K562 (cell line): Measurements from ENCODE around the gene MRPL10. TPM values are rescaled to one million over a fixed set of nuclear protein-coding genes. Genes with fewer than 3 reads are reported as not detected.
A peak's percentile ranks its signal among the peaks of the same experiment; 100 is the strongest.

ENCODE experiments used
- CBFA2T2 ChIP-seq: fragments of 450-650 bp; conservative IDR thresholded peaks from 2 replicates; pipeline ENCODE4 v1.6.1; 2017; ENCODE audit warnings: mild to moderate bottlenecking
- CREB1 ChIP-seq, 2 experiments: sonication (generic) in 1 of 2; formaldehyde crosslinking in 1 of 2; IDR thresholded peaks; 2 replicates each; pipeline versions ENCODE4 v1.6.1 to v1.8.0; 2012 to 2022; ENCODE audit warnings: inconsistent platforms in 1 of 2, mild to moderate bottlenecking in 1 of 2, missing genetic modification reagents in 1 of 2, moderate library complexity in 1 of 2
- DMBX1 ChIP-seq: fragments of 250-450 bp; sonication (Bioruptor Pico); IDR thresholded peaks from 2 replicates; pipeline ENCODE4 v1.8.0; 2022; ENCODE audit warnings: inconsistent platforms, mild to moderate bottlenecking, moderate library complexity, borderline replicate concordance
- ERF ChIP-seq: fragments of 450-650 bp; formaldehyde crosslinking; IDR thresholded peaks from 2 replicates; pipeline ENCODE4 v1.4.0; 2020; ENCODE audit warnings: mild to moderate bottlenecking, mixed read lengths
- FOXP1 ChIP-seq: sonication (generic); formaldehyde crosslinking; IDR thresholded peaks from 2 replicates; pipeline ENCODE4 v1.8.0; 2022; ENCODE audit warnings: mild to moderate bottlenecking, missing genetic modification reagents
- GABPB1 ChIP-seq: sonication (generic); formaldehyde crosslinking; IDR thresholded peaks from 2 replicates; pipeline ENCODE4 v1.8.0; 2022; ENCODE audit warnings: mild to moderate bottlenecking, missing genetic modification reagents
- HDAC6 ChIP-seq: IDR thresholded peaks from 2 replicates; pipeline ENCODE4 v1.6.1; 2012; ENCODE audit warnings: low read depth, mild to moderate bottlenecking, control low read depth, inconsistent platforms, low read length, moderate library complexity
- HNRNPH1 ChIP-seq: fragments of 200-400 bp; formaldehyde crosslinking; optimal IDR thresholded peaks from 2 replicates; pipeline ENCODE3; 2017; ENCODE audit warnings: low read depth, mild to moderate bottlenecking, low read length, moderate library complexity
- HNRNPLL ChIP-seq: fragments of 200-400 bp; formaldehyde crosslinking; IDR thresholded peaks from 2 replicates; pipeline ENCODE4 v1.6.1; 2017; ENCODE audit warnings: low read length, low read depth, mild to moderate bottlenecking; ENCODE audit not compliant: poor library complexity, severe bottlenecking
- NELFE ChIP-seq: IDR thresholded peaks from 2 replicates; pipeline ENCODE4 v1.6.1; 2011; ENCODE audit warnings: mild to moderate bottlenecking; ENCODE audit not compliant: insufficient read depth, insufficient read length
- PHF8 ChIP-seq: fragments of 200-600 bp; sonication (generic); IDR thresholded peaks from 2 replicates; pipeline ENCODE4 v1.6.1; 2012; ENCODE audit warnings: mixed run types, mild to moderate bottlenecking, inconsistent platforms, low read length, moderate library complexity, borderline replicate concordance
- PYGO2 ChIP-seq: fragments of 450-650 bp; IDR thresholded peaks from 2 replicates; pipeline ENCODE4 v1.6.1; 2016; ENCODE audit warnings: mild to moderate bottlenecking, missing genetic modification characterization, moderate library complexity, missing compliant biosample characterization
- SIX5 ChIP-seq, 2 experiments: IDR thresholded peaks; 2 replicates each; pipeline ENCODE4 v1.6.1; 2011; ENCODE audit warnings: low read length in 2 of 2, borderline replicate concordance in 1 of 2, low read depth in 1 of 2, mild to moderate bottlenecking in 1 of 2, moderate library complexity in 1 of 2; ENCODE audit not compliant: insufficient read depth in 1 of 2
- SRSF1 ChIP-seq: fragments of 200-400 bp; formaldehyde crosslinking; IDR thresholded peaks from 2 replicates; pipeline ENCODE4 v1.6.1; 2017; ENCODE audit warnings: mild to moderate bottlenecking, low read depth, low read length, moderate library complexity
- ZNF133 ChIP-seq: fragments of 250-450 bp; sonication (Bioruptor Pico); IDR thresholded peaks from 2 replicates; pipeline ENCODE4 v1.4.0; 2020; ENCODE audit warnings: mild to moderate bottlenecking
- polyA plus RNA-seq, 8 experiments: library from polyadenylated mRNA; depleted of rRNA in 4 of 8; stranded (reverse) in 5 of 8; unstranded in 3 of 8; fragments of >200 nt; fragmentation: Nextera tagmentation in 2 of 8; fragmentation: Illumina TruSeq in 1 of 8; extraction: Ambion mirVana in 2 of 8; extraction: Trizol in 1 of 8; gene quantifications; 2 replicates each; pipeline versions ENCODE4 v1.2.1 to v1.2.3, GENCODE V29; 2011 to 2014; ENCODE audit warnings: inconsistent platforms in 1 of 8, missing spikeins in 1 of 8
- total RNA-seq, 7 experiments: library from RNA; depleted of rRNA in 6 of 7; stranded (reverse); fragments of >200 nt in 6 of 7; fragmentation: Illumina TruSeq in 2 of 7; extraction: Trizol in 2 of 7; gene quantifications; 2 replicates each; pipeline versions ENCODE4 v1.2.1 to v1.2.3, GENCODE V29; 2011 to 2021; ENCODE audit warnings: low replicate concordance in 1 of 7
- TF ChIP-seq, protein P1 (sequence below): fragments of 450-650 bp; conservative IDR thresholded peaks from 2 replicates; pipeline ENCODE4 v1.6.1; 2016; ENCODE audit warnings: missing genetic modification characterization, low read depth, mild to moderate bottlenecking, missing compliant biosample characterization, moderate library complexity
- TF ChIP-seq, protein P2 (sequence below): fragments of 250-450 bp; sonication (Bioruptor Pico); IDR thresholded peaks from 2 replicates; pipeline ENCODE4 v1.4.0; 2020; ENCODE audit warnings: mild to moderate bottlenecking, moderate library complexity
- TF ChIP-seq, protein P3 (sequence below): fragments of 250-450 bp; sonication (Bioruptor Pico); IDR thresholded peaks from 2 replicates; pipeline ENCODE4 v1.8.0; 2021; ENCODE audit warnings: moderate library complexity, mild to moderate bottlenecking, inconsistent platforms

The MRPL10 gene
- total and polyA plus RNA-seq, 9 of the 15 experiments (the other 6 are each of a cell fraction or from before 2014, with no cell fraction given) = 27.8 to 105 (median 67.3) TPM

DNA sequence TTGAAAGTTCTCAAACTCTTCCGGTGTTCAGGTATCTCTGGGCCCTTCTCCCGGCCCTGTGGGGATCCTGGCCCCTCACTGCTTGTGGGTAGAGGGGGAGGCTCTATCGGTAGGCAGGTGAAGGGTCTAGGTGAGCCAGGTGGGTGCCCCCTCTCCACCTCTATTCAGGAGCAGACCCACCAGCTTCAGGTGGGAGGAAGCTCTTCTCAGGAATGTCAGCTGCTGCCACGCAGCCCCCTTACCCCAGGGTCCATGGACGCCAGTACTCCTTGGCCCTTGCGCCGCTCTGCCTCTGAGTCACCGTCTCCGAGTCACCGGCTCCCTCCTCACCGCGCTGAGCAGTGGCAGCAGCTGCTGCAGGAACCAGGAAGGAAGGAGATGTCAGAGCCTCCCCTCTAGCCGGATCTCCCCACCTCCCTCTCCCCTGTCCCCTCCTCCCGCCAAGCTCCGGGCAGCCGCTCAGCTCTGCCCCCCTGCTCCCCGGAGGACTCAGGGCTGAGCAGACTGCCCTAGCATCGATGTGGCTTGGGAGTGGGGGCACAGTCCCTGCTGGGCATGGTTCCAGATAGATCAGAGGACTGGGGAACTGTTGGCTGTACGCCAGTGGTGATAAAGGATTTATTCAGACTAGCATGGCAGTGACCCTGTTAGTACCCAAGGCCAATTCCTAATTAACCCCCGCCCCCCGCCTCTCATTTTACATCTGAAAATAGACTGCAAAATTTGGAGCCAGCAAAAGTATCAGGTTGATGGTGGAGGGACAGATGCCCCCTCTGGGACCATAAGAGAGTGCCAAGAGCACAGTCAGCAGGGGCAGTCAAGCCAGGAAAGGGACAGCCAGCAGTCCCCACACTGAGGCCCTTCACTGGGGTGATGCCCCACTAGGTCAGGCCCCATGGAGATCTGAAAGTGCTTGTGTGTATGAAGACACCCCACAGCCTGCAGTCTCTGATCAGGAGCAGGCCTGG, 9.6 kb downstream of the MRPL10 start, which contains the start of gene OSBPL7 (continued):
- TF ChIP-seq, protein P1, sequence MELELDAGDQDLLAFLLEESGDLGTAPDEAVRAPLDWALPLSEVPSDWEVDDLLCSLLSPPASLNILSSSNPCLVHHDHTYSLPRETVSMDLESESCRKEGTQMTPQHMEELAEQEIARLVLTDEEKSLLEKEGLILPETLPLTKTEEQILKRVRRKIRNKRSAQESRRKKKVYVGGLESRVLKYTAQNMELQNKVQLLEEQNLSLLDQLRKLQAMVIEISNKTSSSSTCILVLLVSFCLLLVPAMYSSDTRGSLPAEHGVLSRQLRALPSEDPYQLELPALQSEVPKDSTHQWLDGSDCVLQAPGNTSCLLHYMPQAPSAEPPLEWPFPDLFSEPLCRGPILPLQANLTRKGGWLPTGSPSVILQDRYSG (tag) = no peak
- no peak for TF ChIP-seq HNRNPH1
- TF ChIP-seq, protein P2, sequence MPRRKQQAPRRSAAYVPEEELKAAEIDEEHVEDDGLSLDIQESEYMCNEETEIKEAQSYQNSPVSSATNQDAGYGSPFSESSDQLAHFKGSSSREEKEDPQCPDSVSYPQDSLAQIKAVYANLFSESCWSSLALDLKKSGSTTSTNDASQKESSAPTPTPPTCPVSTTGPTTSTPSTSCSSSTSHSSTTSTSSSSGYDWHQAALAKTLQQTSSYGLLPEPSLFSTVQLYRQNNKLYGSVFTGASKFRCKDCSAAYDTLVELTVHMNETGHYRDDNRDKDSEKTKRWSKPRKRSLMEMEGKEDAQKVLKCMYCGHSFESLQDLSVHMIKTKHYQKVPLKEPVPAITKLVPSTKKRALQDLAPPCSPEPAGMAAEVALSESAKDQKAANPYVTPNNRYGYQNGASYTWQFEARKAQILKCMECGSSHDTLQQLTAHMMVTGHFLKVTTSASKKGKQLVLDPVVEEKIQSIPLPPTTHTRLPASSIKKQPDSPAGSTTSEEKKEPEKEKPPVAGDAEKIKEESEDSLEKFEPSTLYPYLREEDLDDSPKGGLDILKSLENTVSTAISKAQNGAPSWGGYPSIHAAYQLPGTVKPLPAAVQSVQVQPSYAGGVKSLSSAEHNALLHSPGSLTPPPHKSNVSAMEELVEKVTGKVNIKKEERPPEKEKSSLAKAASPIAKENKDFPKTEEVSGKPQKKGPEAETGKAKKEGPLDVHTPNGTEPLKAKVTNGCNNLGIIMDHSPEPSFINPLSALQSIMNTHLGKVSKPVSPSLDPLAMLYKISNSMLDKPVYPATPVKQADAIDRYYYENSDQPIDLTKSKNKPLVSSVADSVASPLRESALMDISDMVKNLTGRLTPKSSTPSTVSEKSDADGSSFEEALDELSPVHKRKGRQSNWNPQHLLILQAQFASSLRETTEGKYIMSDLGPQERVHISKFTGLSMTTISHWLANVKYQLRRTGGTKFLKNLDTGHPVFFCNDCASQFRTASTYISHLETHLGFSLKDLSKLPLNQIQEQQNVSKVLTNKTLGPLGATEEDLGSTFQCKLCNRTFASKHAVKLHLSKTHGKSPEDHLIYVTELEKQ (CRISPR knock-in tag) = no peak
- TF ChIP-seq HDAC6 = no peak
- no peak for TF ChIP-seq SRSF1
- no peak for TF ChIP-seq CBFA2T2
- TF ChIP-seq PHF8 = peak; percentile 72; the same call in 1 of the 2 replicates
- peak; percentile 69 for TF ChIP-seq GABPB1 (CRISPR knock-in tag)
- TF ChIP-seq PYGO2 = no peak
- TF ChIP-seq DMBX1 (CRISPR knock-in tag) = no peak
- no peak; the same call in 1 of the 2 replicates for TF ChIP-seq FOXP1 (CRISPR knock-in tag)
- no peak for TF ChIP-seq CREB1 (IDR thresholded peaks at IDR 0.05)
- TF ChIP-seq CREB1 (CRISPR knock-in tag; IDR thresholded peaks at IDR 0.05) = no peak
- no peak for TF ChIP-seq HNRNPLL
- no peak for TF ChIP-seq ERF (CRISPR knock-in tag)
- TF ChIP-seq ZNF133 = no peak
- TF ChIP-seq, protein P3, sequence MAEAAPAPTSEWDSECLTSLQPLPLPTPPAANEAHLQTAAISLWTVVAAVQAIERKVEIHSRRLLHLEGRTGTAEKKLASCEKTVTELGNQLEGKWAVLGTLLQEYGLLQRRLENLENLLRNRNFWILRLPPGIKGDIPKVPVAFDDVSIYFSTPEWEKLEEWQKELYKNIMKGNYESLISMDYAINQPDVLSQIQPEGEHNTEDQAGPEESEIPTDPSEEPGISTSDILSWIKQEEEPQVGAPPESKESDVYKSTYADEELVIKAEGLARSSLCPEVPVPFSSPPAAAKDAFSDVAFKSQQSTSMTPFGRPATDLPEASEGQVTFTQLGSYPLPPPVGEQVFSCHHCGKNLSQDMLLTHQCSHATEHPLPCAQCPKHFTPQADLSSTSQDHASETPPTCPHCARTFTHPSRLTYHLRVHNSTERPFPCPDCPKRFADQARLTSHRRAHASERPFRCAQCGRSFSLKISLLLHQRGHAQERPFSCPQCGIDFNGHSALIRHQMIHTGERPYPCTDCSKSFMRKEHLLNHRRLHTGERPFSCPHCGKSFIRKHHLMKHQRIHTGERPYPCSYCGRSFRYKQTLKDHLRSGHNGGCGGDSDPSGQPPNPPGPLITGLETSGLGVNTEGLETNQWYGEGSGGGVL (CRISPR knock-in tag) = no peak
- TF ChIP-seq SIX5 (IDR thresholded peaks at IDR 0.05; ENCODE audit: borderline replicate concordance in 1 of 2, insufficient read depth in 1 of 2, low read depth in 1 of 2, low read length in 2 of 2) = no peak
- no peak for TF ChIP-seq NELFE
